ENCODE measurements around the gene RNF130. TPM values are rescaled to one million over a fixed set of nuclear protein-coding genes. Genes with fewer than 3 reads are reported as not detected.

RNF130 gene
- total and polyA plus RNA-seq, 2 of the 13 experiments (the other 11 are each of a cell fraction or from before 2014, with no cell fraction given): 28.2 to 28.3 TPM

DNA sequence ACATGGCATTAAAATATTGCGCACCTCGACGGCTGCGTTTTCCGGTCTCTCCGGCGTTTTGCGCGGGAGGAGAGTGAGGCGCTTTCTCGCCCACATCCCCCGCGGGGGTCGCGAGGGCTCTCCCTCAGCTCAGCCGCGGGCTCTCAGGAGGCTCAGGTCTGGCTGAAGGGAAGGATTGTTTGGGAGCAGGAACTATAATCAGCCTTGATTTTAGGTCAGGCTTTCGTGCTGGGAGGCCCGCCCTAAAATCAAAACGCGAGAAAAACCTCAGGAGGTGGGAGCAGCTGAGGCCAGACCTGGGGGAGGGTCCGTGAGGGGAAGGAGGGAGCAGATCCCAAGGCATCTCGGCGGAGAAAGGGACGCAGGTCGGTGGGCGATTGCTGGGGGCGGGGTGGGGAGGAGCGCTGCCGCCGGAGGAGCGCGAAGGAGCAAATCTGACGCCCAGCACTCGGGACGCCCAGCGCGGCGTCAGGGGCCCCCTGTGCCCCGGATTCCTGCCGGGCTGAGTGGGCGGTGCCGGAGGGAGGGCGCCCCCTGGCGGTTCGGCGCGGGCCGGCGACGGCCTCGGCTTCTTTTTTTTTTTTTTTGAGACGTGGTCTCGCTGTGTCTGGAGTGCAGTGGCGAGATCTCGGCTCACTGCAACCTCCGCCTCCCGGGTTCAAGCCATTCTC is 18.7 kb upstream of the RNF130 start (continued):
- no peak for TF ChIP-seq ZUFSP (CRISPR knock-in tag; IDR thresholded peaks at IDR 0.05; ENCODE audit: borderline replicate concordance)
- TF ChIP-seq, protein P1, sequence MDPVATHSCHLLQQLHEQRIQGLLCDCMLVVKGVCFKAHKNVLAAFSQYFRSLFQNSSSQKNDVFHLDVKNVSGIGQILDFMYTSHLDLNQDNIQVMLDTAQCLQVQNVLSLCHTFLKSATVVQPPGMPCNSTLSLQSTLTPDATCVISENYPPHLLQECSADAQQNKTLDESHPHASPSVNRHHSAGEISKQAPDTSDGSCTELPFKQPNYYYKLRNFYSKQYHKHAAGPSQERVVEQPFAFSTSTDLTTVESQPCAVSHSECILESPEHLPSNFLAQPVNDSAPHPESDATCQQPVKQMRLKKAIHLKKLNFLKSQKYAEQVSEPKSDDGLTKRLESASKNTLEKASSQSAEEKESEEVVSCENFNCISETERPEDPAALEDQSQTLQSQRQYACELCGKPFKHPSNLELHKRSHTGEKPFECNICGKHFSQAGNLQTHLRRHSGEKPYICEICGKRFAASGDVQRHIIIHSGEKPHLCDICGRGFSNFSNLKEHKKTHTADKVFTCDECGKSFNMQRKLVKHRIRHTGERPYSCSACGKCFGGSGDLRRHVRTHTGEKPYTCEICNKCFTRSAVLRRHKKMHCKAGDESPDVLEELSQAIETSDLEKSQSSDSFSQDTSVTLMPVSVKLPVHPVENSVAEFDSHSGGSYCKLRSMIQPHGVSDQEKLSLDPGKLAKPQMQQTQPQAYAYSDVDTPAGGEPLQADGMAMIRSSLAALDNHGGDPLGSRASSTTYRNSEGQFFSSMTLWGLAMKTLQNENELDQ (CRISPR knock-in tag; IDR thresholded peaks at IDR 0.05; ENCODE audit: borderline replicate concordance): no peak
- TF ChIP-seq MAFF (IDR thresholded peaks at IDR 0.05; ENCODE audit: low read depth, low read length): no peak
- no peak for TF ChIP-seq NBN (conservative IDR thresholded peaks at IDR 0.05)
- no peak for TF ChIP-seq DZIP1 (CRISPR knock-in tag; IDR thresholded peaks at IDR 0.05)
- TF ChIP-seq ZNF713 (CRISPR knock-in tag; IDR thresholded peaks at IDR 0.05): no peak
- TF ChIP-seq ZNF678 (CRISPR knock-in tag; IDR thresholded peaks at IDR 0.05): no peak
- no peak for TF ChIP-seq ZNF343 (CRISPR knock-in tag; IDR thresholded peaks at IDR 0.05)
- TF ChIP-seq, protein P2, sequence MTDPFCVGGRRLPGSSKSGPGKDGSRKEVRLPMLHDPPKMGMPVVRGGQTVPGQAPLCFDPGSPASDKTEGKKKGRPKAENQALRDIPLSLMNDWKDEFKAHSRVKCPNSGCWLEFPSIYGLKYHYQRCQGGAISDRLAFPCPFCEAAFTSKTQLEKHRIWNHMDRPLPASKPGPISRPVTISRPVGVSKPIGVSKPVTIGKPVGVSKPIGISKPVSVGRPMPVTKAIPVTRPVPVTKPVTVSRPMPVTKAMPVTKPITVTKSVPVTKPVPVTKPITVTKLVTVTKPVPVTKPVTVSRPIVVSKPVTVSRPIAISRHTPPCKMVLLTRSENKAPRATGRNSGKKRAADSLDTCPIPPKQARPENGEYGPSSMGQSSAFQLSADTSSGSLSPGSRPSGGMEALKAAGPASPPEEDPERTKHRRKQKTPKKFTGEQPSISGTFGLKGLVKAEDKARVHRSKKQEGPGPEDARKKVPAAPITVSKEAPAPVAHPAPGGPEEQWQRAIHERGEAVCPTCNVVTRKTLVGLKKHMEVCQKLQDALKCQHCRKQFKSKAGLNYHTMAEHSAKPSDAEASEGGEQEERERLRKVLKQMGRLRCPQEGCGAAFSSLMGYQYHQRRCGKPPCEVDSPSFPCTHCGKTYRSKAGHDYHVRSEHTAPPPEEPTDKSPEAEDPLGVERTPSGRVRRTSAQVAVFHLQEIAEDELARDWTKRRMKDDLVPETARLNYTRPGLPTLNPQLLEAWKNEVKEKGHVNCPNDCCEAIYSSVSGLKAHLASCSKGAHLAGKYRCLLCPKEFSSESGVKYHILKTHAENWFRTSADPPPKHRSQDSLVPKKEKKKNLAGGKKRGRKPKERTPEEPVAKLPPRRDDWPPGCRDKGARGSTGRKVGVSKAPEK (CRISPR knock-in tag; IDR thresholded peaks at IDR 0.05; ENCODE audit: borderline replicate concordance): no peak
- no peak for TF ChIP-seq SMARCE1 (IDR thresholded peaks at IDR 0.05; ENCODE audit: borderline replicate concordance)
- TF ChIP-seq ZNF253 (CRISPR knock-in tag; IDR thresholded peaks at IDR 0.05; ENCODE audit: borderline replicate concordance): no peak
- no peak for TF ChIP-seq KMT2A (CRISPR knock-in tag; IDR thresholded peaks at IDR 0.05)
- no peak for TF ChIP-seq NCOA5 (CRISPR knock-in tag; IDR thresholded peaks at IDR 0.05)
- no peak for TF ChIP-seq HNF4A (CRISPR knock-in tag; IDR thresholded peaks at IDR 0.05)
- TF ChIP-seq ERF (CRISPR knock-in tag; IDR thresholded peaks at IDR 0.05): no peak; the same call in 1 of the 2 replicates
- no peak for TF ChIP-seq REST (IDR thresholded peaks at IDR 0.05; ENCODE audit: borderline replicate concordance in 1 of 2, low read depth in 1 of 2, low read length in 2 of 2)
